WTC11 (cell line): ENCODE measurements around the gene DENND1C. TPM values are rescaled to one million over a fixed set of nuclear protein-coding genes. Genes with fewer than 3 reads are reported as not detected.
A peak's percentile ranks its signal among the peaks of the same experiment; 100 is the strongest.

Experiments
- ATAC-seq: fragments of 200-7000 bp; cut with Tn5 transposase; 2 replicates; pipeline ENCODE4 v1.10.0; 2021; ENCODE audit warnings: mild to moderate bottlenecking, moderate library complexity
- CTCF ChIA-PET: fragments of 300-600 bp; sonication (Branson Sonifier 250); formaldehyde crosslinking; loops from one replicate; lab custom pipeline; 2021; ENCODE audit warnings: antibody characterized with exemption; lab: Charles Lee
- POLR2A ChIA-PET: fragments of 350-600 bp; sonication (Branson Sonifier 250); formaldehyde crosslinking; loops from one replicate; lab custom pipeline; 2021; ENCODE audit warnings: antibody characterized with exemption; lab: Charles Lee
- DNase-seq: peaks from one replicate; pipeline ENCODE4 v3.0.0; 2021; ENCODE audit warnings: low spot score
- H3K27ac Mint-ChIP-seq: 2 replicates; pipeline ENCODE4 v1.8.0; 2021; ENCODE audit warnings: mixed read lengths
- H3K27me3 Mint-ChIP-seq: 2 replicates; pipeline ENCODE4 v1.8.0; 2021; ENCODE audit warnings: low read depth, mild to moderate bottlenecking, moderate library complexity, mixed read lengths
- H3K36me3 Mint-ChIP-seq: 2 replicates; pipeline ENCODE4 v1.8.0; 2021; ENCODE audit warnings: mixed read lengths
- H3K4me1 Mint-ChIP-seq: 2 replicates; pipeline ENCODE4 v1.8.0; 2022; ENCODE audit warnings: mixed read lengths
- H3K4me3 Mint-ChIP-seq: 2 replicates; pipeline ENCODE4 v1.8.0; 2021; ENCODE audit warnings: mild to moderate bottlenecking, moderate library complexity, mixed read lengths
- H3K9me3 Mint-ChIP-seq: 2 replicates; pipeline ENCODE4 v1.8.0; 2021; ENCODE audit warnings: mixed read lengths
- CTCF ChIP-seq: fragments of 200-600 bp; IDR thresholded peaks from 2 replicates; pipeline ENCODE4 v1.8.0; 2022; ENCODE audit warnings: antibody characterized with exemption
- E2F5 ChIP-seq: sonication (generic); formaldehyde crosslinking; IDR thresholded peaks from 2 replicates; pipeline ENCODE4 v1.8.1; 2022; ENCODE audit warnings: mild to moderate bottlenecking, moderate library complexity, missing genetic modification reagents
- EMX1 ChIP-seq: fragments of 250-450 bp; sonication (Bioruptor Pico); IDR thresholded peaks from 2 replicates; pipeline ENCODE4 v1.8.0; 2021; ENCODE audit warnings: mild to moderate bottlenecking
- ESRRA ChIP-seq: sonication (generic); formaldehyde crosslinking; IDR thresholded peaks from 2 replicates; pipeline ENCODE4 v1.8.1; 2022; ENCODE audit warnings: mild to moderate bottlenecking, missing genetic modification reagents, borderline replicate concordance
- ZNF121 ChIP-seq: sonication (generic); formaldehyde crosslinking; IDR thresholded peaks from 2 replicates; pipeline ENCODE4 v1.8.0; 2023; ENCODE audit warnings: missing genetic modification reagents
- ZNF232 ChIP-seq: sonication (generic); formaldehyde crosslinking; IDR thresholded peaks from 2 replicates; pipeline ENCODE4 v1.8.0; 2022; ENCODE audit warnings: mild to moderate bottlenecking, missing genetic modification reagents
- ZNF317 ChIP-seq: sonication (generic); formaldehyde crosslinking; IDR thresholded peaks from 2 replicates; pipeline ENCODE4 v1.8.1; 2023; ENCODE audit warnings: low read depth, mild to moderate bottlenecking, moderate library complexity, missing genetic modification reagents, borderline replicate concordance
- ZNF425 ChIP-seq: fragments of 250-450 bp; sonication (Bioruptor Pico); conservative IDR thresholded peaks from 2 replicates; pipeline ENCODE4 v1.9.0; 2021; ENCODE audit warnings: mild to moderate bottlenecking
- ZNF512 ChIP-seq: sonication (generic); formaldehyde crosslinking; IDR thresholded peaks from 2 replicates; pipeline ENCODE4 v1.8.1; 2022; ENCODE audit warnings: missing genetic modification reagents, borderline replicate concordance
- total RNA-seq: library from RNA; stranded (reverse); gene quantifications from 3 replicates; pipeline ENCODE4 v1.2.3, GENCODE V29; 2021

The DENND1C gene
- total RNA-seq, 1 experiment from 2014 or later: 4.3 TPM

- peak; percentile 42; the same call in 1 of the 2 replicates for TF ChIP-seq ZNF512
Observed at GRCh38 chr19:6530386-6531162, 49.0 kb upstream of the DENND1C start, which contains the start of gene TNFSF9 (continued).

GRCh38 chr19:6529937-6530385, 48.4 kb upstream of the DENND1C start:
- no peak for TF ChIP-seq ZNF317
- no peak for TF ChIP-seq ZNF232 (CRISPR knock-in tag)
- TF ChIP-seq E2F5: no peak
- TF ChIP-seq EMX1 (CRISPR knock-in tag): no peak
- TF ChIP-seq, all 79 proteins: peak for 0
- H3K27me3 Mint-ChIP-seq: peaks cover 71% of the 10 kb centered on the region
- H3K4me1 Mint-ChIP-seq: peaks cover 48% of the 10 kb centered on the region
- peak overlapping the region; percentile 74 for H3K4me3 Mint-ChIP-seq
- no peaks in the 10 kb centered on the region for H3K36me3 Mint-ChIP-seq
- no peak for DNase-seq
- no peaks in the 10 kb centered on the region for H3K9me3 Mint-ChIP-seq
- ATAC-seq: no peak
- H3K27ac Mint-ChIP-seq: no peak overlapping the region
- CTCF ChIA-PET: interaction anchor here (1.1 kb wide), 2 partner anchors 13 to 224 kb away, joined by 4 to 13 read pairs; no protein-coding TSS in a partner anchor
- POLR2A ChIA-PET: interaction anchor here (0.8 kb wide), 1 partner anchor 13 kb away, joined by 4 read pairs; no protein-coding TSS in a partner anchor

GRCh38 chr19:6529351-6529750, 47.8 kb upstream of the DENND1C start:
- no peak for ATAC-seq

GRCh38 chr19:6528544-6529121, 47.0 kb upstream of the DENND1C start:
- H3K4me3 Mint-ChIP-seq: no peak overlapping the region

More at GRCh38 chr19:6529351-6529750, 47.8 kb upstream of the DENND1C start:
- Mint-ChIP-seq H3K4me3 (peak overlapping the region; percentile 74), H3K9me3 (no peaks in the 10 kb centered on the region), H3K27me3 (peaks cover 65% of the 10 kb centered on the region), H3K27ac (no peak overlapping the region), H3K4me1 (peaks cover 46% of the 10 kb centered on the region), H3K36me3 (no peaks in the 10 kb centered on the region)
- POLR2A ChIA-PET: no interaction called here
- DNase-seq: no peak
- TF ChIP-seq CTCF (no peak), ESRRA (CRISPR knock-in tag) (no peak)
- CTCF ChIA-PET: interaction anchor here (1.2 kb wide), 1 partner anchor 209 kb away, joined by 3 read pairs; no protein-coding TSS in a partner anchor

More at GRCh38 chr19:6528544-6529121, 47.0 kb upstream of the DENND1C start:
- TF ChIP-seq ZNF425 (CRISPR knock-in tag) (no peak), ZNF121 (CRISPR knock-in tag) (0 out of 2 replicates have a peak, but pooled peaks have one; percentile 1)
- peaks cover 42% of the 10 kb centered on the region for H3K4me1 Mint-ChIP-seq
- no peaks in the 10 kb centered on the region for H3K9me3 Mint-ChIP-seq
- POLR2A ChIA-PET: no interaction called here
- peak; percentile 30 for DNase-seq
- H3K27me3 Mint-ChIP-seq: peaks cover 58% of the 10 kb centered on the region
- CTCF ChIA-PET: interaction anchor here (1.2 to 1.5 kb wide), 2 partner anchors 12 to 210 kb away, joined by 3 to 5 read pairs; no protein-coding TSS in a partner anchor
- no peak for ATAC-seq
- H3K36me3 Mint-ChIP-seq: no peaks in the 10 kb centered on the region
- H3K27ac Mint-ChIP-seq: no peak overlapping the region
